Ishikawa (cell line): Measurements from ENCODE around the gene MAGEB3.

Experiments
- EGR1 ChIP-seq: IDR thresholded peaks from 2 replicates; pipeline ENCODE4 v1.6.1; 2012
- EP300 ChIP-seq: IDR thresholded peaks from 2 replicates; pipeline ENCODE4 v1.6.1; 2012; ENCODE audit warnings: borderline replicate concordance
- MAX ChIP-seq: IDR thresholded peaks from 2 replicates; pipeline ENCODE4 v1.6.1; 2012
- NFIC ChIP-seq: IDR thresholded peaks from 2 replicates; pipeline ENCODE4 v1.6.1; 2012
- REST ChIP-seq: IDR thresholded peaks from 2 replicates; pipeline ENCODE4 v1.6.1; 2012; ENCODE audit warnings: low read depth, mild to moderate bottlenecking
- USF1 ChIP-seq: IDR thresholded peaks from 2 replicates; pipeline ENCODE4 v1.6.1; 2012
- YY1 ChIP-seq: IDR thresholded peaks from 2 replicates; pipeline ENCODE4 v1.6.1; 2012; ENCODE audit warnings: low read depth

- TF ChIP-seq NFIC (no peak), EP300 (no peak), YY1 (no peak), MAX (no peak), USF1 (no peak), EGR1 (no peak), REST (no peak)
Measured at GRCh38 chrX:30259927-30260326, 29.5 kb downstream of the MAGEB3 start.
